GM12875 (cell line): ENCODE data around the gene WASHC4.

Source experiments
- H3K4me3 ChIP-seq: one replicate; pipeline ENCODE4 v1.5.1; 2011; ENCODE audit warnings: low read depth, low read length, control low read depth
- CTCF ChIP-seq: IDR thresholded peaks from 2 replicates; pipeline ENCODE4 v1.5.1; 2011; ENCODE audit warnings: low read depth, mild to moderate bottlenecking, control low read depth, inconsistent platforms, low read length, moderate library complexity, borderline replicate concordance; ENCODE audit not compliant: insufficient read depth

WASHC4 gene

GRCh38 chr12:105212438-105212837 is 104.9 kb downstream of the WASHC4 start:
- no peak overlapping the region for H3K4me3 ChIP-seq
- TF ChIP-seq CTCF = no peak

GRCh38 chr12:105214148-105214547 is 106.6 kb downstream of the WASHC4 start:
- no peak for TF ChIP-seq CTCF
- H3K4me3 ChIP-seq = no peak overlapping the region

- TF ChIP-seq CTCF = no peak
- no peak overlapping the region for H3K4me3 ChIP-seq
Observed at GRCh38 chr12:105214670-105215375, 107.3 kb downstream of the WASHC4 start.

- no peak for TF ChIP-seq CTCF
- H3K4me3 ChIP-seq = no peak overlapping the region
Observed at GRCh38 chr12:105218434-105218833, 110.9 kb downstream of the WASHC4 start.
